ENCODE data around the gene UFD1.

UFD1 gene, protein sequence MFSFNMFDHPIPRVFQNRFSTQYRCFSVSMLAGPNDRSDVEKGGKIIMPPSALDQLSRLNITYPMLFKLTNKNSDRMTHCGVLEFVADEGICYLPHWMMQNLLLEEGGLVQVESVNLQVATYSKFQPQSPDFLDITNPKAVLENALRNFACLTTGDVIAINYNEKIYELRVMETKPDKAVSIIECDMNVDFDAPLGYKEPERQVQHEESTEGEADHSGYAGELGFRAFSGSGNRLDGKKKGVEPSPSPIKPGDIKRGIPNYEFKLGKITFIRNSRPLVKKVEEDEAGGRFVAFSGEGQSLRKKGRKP

DNA sequence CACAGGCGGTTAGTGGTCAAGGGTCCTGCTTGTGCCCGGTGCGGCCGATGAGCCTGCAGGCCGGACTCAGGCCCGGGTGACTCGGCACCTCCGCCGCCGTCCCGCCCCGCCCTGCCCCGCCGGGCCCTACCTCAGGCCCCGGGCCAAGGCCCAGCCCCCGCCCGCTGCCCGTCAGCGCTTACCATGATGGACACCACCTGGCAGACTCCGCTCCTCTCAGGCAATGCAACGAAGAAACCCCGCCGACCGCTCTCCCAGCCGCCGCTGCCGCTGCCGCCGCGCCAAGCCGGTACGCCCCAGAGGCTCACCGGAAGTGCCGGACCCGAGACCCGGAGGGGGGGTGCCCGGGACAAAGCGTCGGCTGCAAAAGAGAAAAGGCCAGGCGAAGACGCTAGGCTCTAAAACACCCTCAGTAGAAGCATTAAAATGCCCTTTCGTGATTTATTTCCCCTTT is at the start of gene UFD1:
Gene UFD1, minus strand, starts transcription at position 293 of the 454 bp plus-strand sequence. Its CDS starts 108 bp downstream, at position 185.
- in situ Hi-C loops (cut with HindIII; ENCODE audit: low pct_ligation_motif_present, low pct_unique_long_range_greater_than_20kb, low sequenced_read_pairs): no loop called here
- DNase-seq: peak; percentile 79

DNA sequence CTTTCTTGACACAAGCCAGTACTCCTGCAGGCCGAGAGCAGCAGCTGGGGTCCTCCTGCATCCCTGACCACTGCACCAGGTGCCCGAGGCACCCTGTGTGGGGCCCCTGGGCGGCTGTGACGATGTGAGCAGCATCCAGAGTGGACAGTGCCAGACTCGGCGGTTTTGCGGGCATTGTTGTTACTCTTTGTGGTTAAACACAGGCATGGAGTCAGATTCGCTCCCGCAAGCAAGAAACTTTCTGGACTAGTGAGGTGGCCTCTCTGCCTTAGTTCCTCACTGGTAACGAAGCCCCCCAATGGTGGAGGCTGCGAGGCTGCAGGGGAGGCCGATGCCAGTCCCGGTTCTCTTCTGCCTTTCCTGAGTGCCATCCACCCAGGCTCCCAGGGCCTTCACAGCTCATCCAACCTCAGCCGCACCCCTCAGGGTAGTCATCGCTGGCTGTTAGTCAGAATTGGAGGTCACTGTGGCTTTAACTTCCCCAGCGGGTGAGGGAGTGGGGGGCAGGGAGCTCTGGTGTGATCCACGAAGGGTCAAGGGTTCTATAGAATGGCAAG is 48.9 kb upstream of the UFD1 start:
- peak; percentile 2 for DNase-seq
- in situ Hi-C loops (cut with HindIII; ENCODE audit: low pct_ligation_motif_present, low pct_unique_long_range_greater_than_20kb, low sequenced_read_pairs): no loop called here

DNA sequence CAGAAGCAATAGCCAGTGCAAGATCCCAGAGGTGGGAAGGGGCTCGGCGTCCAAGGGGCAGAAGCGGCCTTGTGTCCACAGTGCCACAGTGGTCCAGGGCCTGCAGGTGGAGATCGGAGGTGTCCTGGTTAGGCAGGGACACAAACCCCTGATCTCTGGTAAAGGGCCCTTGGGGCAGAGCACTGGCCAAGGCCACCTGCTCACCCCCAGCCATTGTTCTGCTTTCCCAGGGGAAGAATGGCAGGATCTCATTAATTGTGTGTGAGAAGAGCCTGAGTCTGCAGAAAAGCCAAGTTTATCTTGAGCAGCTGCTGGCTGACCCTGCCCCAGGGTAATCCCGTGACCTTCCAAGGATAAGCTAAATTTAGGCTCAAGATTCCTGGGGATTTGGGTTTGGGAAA is 48.3 kb upstream of the UFD1 start:
- DNase-seq: no peak
- in situ Hi-C loops (cut with HindIII; ENCODE audit: low pct_ligation_motif_present, low pct_unique_long_range_greater_than_20kb, low sequenced_read_pairs): no loop called here

DNA sequence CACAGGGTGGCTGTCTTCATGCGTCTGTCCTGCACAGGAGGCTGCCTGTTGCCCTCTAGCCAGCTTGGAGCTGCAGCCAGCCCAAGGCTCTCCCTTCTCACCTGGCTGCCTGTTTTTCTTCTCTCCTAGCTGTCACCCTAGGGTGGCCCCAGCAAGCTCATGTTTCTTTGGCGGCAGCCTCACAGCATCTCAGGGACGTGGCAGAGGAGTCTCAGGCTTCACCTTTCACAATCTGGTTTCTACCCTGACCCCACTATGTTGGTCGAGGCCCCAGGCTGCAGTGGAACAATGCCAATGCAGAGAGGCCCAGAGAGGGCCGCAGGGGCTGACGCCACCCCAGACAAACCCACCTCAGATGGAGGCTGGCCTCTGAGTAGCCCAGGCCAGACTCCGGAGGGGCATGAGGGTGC is 47.7 kb upstream of the UFD1 start:
- no peak for DNase-seq
- in situ Hi-C loops (cut with HindIII; ENCODE audit: low pct_ligation_motif_present, low pct_unique_long_range_greater_than_20kb, low sequenced_read_pairs): no loop called here

DNA sequence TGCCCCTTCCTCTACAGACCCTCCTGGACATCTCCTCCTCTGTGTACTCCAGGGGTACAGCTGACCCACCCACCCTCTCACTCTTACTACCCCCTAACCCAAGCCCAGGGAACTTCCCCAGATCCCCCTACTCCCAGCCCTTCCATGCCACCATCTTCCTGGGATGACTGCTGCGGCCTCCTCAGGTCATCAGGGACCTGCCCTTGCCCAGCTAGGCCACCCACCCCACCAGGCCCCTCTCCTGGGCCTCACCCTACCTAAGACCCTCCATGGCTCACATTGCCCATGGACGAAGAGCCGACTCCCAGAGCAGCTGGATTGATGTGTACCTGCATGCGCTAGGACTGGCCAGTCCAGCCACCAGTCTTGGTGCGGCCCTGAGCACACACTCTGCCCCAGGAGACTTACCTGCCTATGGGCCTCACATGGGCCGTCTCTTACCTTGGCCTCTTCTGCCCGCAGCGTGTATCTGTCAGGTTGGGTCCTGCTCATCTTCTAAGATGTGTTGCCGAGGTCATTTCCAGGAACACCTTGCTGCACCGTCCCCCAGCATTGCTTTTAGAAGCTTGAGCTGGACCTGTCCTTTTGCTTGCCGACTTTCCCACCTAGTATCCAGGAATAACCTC is 47.2 kb upstream of the UFD1 start:
- in situ Hi-C loops (cut with HindIII; ENCODE audit: low pct_ligation_motif_present, low pct_unique_long_range_greater_than_20kb, low sequenced_read_pairs): no loop called here
- no peak for DNase-seq

DNA sequence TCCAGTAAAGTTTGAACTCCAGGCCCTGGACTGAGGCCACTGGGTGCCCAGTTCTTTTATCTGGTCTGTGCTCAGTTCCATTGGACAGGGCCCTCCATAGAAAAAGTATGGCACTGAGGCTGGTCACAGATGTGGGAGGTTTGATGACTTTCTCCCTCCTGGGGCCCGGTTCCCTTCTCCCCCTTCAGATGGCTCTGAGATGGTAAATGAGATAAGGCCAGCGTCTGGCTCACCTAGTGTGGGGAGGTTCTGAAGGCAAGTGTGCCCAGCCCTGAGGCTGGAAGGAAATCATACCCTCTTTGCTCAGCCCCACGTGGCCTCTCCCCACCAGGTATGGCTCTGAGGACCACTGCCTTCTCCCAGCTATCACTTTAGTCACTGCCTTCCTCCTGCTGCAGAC is 46.7 kb upstream of the UFD1 start:
- in situ Hi-C loops (cut with HindIII; ENCODE audit: low pct_ligation_motif_present, low pct_unique_long_range_greater_than_20kb, low sequenced_read_pairs): no loop called here
- DNase-seq: no peak

DNA sequence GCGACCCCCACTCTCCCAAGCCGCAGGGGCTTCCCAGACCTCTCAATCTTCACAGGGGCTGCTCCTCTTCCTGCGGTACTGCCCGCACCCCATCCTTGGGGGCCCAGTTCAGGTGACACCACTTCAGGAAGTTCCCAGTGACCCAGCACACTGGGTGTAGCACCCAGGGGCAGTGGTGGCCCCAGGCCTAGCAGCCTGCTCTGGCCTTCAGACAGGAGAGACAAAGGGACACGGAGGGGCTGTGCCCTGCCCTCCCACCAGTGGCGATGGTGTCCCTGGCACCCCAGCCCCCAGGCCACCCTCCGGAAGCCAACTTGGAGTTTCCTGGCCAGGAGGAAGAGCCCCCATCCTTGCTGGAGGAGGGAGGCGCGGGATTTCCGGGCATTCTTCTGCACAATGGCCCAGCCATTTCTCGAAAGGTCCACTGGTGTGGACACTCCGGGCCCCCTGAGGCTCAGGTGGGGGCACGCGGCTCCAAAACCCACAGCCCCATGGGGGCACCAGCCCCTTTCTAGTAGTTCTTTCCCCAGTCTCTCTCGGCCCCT is 46.2 kb upstream of the UFD1 start:
- DNase-seq: no peak
- in situ Hi-C loops (cut with HindIII; ENCODE audit: low pct_ligation_motif_present, low pct_unique_long_range_greater_than_20kb, low sequenced_read_pairs): no loop called here

DNA sequence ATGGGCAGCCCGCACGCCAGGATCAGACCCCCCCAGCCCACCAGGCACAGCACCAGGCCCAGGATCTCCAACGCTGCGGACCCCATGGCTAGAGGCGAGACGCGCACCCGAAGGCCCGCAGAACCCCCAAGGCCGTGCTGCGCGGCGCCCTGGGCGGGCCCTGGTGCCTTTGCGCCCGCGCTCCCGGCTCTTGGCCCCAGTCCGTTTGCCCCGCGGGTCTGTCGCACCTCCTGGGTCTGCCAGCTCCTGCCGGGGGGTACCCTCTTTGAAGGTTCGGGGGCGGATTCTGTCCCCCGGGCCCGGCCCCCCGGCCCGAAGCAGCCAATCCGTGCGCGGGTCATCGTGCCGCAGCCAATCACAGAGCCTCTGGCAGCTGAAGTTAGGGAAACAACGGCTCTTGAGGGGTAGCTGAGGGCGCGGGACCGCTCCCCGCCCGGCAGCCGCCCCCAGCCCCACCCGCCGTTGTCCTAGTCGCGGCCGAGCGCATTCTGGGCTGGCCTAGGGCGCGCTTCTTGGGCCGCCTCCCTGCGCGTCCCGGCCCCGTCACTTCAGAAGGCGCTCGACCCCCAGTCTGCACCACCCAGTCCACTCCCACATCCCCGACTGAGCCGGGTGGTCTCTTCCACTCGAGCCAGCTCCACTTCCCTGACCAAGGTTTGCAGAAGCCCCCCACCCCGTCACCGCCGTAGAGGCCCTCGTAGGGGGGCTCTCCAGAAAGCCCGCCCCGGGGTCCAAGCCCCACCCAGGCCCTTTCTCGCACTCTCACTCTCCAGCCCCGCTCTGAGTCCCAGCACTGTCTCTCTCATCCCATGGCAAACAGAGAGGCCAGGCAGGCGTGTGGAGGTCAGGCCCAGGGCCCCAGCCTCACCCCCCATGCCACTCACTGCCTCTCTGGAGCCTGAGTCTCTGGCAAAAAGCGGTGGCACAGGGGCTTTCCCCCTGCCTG is 45.5 kb upstream of the UFD1 start, which contains the start of gene CLDN5:
Gene CLDN5, minus strand, starts transcription at position 241 of the 946 bp plus-strand sequence. Its CDS starts 155 bp downstream, at position 86.
- DNase-seq: no peak
- in situ Hi-C loops (cut with HindIII; ENCODE audit: low pct_ligation_motif_present, low pct_unique_long_range_greater_than_20kb, low sequenced_read_pairs): no loop called here

DNA sequence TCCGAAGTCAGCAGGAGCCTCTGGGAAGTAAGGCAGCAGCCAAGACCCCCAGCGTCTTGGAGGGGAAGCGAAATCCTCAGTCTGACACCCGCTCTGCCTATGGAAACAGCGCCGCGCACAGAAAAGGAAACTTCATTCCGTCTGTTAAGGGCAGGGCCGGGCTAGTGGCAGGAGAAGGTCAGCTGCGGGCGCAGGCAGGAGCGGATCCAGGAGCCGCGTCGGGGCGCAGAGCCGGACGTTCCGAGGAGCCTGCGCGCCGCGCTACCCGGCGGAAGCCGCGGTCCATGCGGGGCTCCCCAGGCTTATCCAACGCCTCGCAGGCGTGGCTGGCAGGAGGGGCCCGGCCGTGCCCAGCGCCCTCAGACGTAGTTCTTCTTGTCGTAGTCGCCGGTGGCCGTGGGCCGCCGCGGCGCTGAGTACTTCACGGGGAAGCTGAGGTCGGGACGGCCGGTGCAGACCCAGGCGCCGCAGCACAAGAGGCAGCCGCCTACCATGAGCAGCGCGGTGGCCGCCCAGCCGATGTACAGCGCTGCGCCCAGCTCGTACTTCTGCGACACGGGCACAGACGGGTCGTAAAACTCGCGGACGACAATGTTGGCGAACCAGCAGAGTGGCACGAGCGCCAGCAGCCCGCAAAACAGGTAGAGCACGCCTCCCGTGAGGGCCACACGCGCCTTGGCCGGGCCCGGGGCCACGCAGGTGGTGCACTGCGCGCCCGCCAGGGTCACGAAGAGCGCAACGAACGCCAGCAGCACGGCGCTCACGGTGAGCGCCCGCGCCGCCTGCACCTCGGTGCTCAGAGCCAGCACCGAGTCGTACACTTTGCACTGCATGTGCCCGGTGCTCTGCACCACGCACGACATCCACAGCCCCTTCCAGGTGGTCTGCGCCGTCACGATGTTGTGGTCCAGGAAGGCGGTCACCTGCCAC is 44.5 kb upstream of the UFD1 start:
- no peak for DNase-seq

DNA sequence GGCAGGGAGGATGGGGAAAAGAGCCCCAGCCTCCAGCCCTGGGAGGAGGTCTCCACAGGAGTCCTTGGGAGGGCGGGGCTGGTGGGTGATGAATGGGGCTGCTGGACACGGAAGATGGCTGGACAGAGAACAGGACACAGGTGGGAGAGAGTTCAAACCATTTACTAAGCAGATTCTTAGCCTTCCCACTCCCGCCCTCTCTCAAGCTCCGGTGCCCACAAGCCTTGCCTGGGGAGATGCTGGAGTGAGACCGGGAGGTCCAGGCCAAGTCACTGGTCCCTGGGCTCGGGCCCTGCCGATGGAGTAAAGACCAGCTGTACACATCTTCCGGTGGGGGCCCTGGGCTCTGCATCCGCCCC is 43.9 kb upstream of the UFD1 start:
- no peak for DNase-seq
- in situ Hi-C loops (cut with HindIII; ENCODE audit: low pct_ligation_motif_present, low pct_unique_long_range_greater_than_20kb, low sequenced_read_pairs): no loop called here

More for the DNA sequence above, 44.5 kb upstream of the UFD1 start:
- in situ Hi-C loops (cut with HindIII; ENCODE audit: low pct_ligation_motif_present, low pct_unique_long_range_greater_than_20kb, low sequenced_read_pairs): no loop called here

DNA sequence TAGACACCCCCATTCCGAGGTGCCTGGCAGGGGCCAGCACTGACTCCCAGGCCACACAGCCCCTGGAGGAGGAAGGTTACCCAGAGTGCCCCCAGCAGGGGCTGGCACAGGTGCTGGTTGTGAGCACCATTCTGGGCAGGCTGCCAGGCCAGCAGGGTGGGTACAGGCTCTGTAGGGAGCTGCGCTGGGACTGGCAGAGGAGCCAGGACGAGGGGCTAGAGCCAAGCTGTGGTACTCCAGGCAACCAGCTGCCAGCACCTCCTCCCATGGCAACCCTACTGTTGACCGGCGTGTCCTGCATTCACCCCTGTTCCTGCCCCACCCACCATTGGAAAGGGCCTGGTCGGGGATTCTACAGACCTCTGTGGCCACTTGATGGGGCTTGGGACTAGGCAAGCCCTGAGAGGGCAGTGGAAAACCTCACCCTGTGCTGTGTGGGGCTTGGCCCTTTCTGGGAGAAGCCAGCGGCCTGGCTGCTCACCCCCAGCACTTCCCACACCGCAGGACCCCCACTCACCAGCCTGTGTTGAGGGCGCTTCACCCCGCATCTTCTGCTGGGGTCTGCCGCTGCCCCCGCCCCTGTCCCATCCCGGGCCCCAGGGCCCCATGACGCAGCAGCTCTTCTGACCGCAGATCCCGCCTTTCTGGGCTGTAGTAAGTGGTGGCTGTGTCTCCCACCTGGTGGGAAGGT is 43.3 kb upstream of the UFD1 start:
- in situ Hi-C loops (cut with HindIII; ENCODE audit: low pct_ligation_motif_present, low pct_unique_long_range_greater_than_20kb, low sequenced_read_pairs): no loop called here
- no peak for DNase-seq

DNA sequence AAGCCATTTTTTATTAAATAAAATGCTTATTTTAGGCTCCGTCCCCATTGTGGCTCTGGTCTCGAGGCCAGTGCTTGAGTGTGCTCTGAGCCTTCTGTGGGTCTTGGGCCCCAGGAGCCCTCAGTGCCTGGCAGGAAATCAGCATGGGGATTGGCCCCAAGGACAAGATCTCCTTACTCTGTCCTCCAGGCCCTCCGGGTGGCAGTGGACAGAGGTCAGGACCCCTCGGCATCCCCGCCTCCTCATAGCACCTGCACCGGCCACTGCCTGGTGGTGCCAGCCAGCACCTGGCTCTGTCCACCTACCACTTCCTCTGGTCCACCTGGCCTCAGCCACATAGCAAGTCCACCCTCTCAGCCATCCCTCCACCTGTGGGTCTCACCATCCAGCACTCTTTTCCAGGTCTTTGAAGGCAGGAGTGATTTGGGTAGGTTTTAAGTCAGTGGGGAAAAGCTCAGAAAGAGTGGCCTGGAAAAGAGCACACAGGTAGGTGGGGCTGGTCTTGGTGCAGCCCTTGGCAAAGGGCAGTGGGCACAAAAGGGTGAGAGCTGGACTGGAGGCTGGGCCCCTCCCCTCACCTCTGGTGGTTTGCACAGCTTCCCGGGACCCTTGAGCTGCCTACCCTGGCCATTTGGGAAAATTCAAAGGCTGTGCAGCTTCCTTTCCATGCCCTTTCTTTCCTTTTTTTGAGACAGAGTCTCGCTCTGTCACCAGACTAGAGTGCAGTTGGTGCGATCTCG is 41.7 kb upstream of the UFD1 start:
- DNase-seq: no peak
- in situ Hi-C loops (cut with HindIII; ENCODE audit: low pct_ligation_motif_present, low pct_unique_long_range_greater_than_20kb, low sequenced_read_pairs): no loop called here

DNA sequence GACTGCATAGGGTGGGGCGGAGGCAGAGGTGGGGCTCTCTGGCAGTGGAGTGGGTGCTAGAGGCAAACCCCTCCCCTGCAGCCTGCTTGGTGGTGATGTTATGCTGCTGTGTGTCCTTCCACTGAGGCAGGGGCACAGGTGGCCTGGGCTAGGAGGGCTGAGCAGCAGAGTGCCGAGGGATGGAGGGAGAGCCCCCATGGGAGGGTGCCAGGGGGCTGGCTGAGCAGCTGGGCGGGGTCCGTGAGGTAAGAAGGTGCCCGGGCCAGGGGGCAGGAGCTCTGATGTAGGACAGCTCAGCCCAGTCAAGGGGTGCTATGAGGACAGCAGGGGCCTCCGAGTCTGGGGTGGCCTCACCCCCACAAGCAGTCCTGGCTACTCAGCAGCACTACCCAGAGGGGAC is 41.0 kb upstream of the UFD1 start:
- in situ Hi-C loops (cut with HindIII; ENCODE audit: low pct_ligation_motif_present, low pct_unique_long_range_greater_than_20kb, low sequenced_read_pairs): no loop called here

DNA sequence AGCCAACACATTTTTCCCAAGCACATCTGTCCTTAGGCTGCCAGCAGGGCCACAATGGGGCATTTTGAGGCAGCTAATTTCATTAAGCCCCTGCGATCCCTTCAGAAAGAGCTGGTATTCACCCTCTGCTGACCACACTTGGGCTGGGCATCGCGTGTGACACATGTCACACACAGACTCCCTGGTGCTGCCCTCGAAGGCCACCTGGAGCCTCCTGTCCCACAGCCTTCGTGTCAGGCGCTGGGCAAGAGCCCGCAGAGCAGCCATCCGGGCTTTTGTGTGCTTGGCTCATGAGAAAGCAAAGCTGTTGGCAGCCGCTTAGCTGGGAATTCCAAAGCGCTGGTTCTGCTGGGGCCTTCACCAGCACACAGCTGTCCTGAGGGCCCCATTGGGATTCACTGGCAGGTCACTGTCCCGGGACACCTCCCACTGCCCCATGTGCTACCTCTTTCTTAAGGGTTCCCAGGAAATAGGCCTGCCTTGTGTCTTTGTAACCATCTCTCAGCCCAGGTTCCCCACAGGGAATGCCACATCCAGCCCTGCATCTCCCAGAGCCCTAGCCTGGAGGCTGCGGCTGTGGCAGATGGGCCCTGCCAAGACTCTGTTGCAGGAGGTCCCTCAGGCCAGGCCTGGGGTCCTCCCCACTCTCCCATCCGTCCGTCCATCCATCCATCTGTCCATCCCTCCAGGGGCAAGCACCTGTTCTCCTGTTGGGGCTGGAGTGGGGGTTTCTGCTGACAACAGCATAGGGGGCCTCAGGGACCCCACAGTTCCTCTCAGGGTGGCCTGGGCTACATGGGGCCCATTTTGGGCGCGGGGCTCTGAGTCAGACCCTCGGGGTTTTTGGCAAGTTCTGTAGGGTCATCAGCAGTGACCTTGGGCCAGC is 40.3 kb upstream of the UFD1 start:
- in situ Hi-C loops (cut with HindIII; ENCODE audit: low pct_ligation_motif_present, low pct_unique_long_range_greater_than_20kb, low sequenced_read_pairs): no loop called here

More for the DNA sequence above, 41.0 kb upstream of the UFD1 start:
- no peak for DNase-seq

DNA sequence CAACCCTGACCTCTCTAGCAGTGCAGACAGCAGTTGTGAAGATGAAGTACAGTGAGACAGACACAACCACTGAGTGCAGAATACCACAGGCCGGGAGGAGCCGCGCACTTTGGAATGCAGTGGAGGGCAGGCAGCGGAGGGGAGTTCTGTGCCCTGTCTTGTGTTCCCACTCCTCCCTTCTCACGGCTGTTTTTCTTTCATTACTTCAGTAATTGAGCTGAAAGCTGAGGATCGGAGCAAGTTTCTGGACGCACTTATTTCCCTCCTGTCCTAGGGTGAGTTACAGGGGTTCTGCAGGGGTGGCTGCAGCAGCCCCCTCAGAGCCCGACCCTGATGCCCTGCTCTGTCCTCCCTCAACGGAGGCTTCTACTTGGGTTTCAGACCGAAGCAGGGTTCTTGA is 39.6 kb upstream of the UFD1 start:
- no peak for DNase-seq
- in situ Hi-C loops (cut with HindIII; ENCODE audit: low pct_ligation_motif_present, low pct_unique_long_range_greater_than_20kb, low sequenced_read_pairs): no loop called here

More for the DNA sequence above, 40.3 kb upstream of the UFD1 start:
- no peak for DNase-seq

All from ACHN (cell line).